Measurements from ENCODE around the gene ZNF337. TPM values are rescaled to one million over a fixed set of nuclear protein-coding genes. Genes with fewer than 3 reads are reported as not detected.

The ZNF337 gene
- total and polyA plus RNA-seq, 2 of the 13 experiments (the other 11 are each of a cell fraction or from before 2014, with no cell fraction given) = 17.0 to 19.6 TPM

DNA sequence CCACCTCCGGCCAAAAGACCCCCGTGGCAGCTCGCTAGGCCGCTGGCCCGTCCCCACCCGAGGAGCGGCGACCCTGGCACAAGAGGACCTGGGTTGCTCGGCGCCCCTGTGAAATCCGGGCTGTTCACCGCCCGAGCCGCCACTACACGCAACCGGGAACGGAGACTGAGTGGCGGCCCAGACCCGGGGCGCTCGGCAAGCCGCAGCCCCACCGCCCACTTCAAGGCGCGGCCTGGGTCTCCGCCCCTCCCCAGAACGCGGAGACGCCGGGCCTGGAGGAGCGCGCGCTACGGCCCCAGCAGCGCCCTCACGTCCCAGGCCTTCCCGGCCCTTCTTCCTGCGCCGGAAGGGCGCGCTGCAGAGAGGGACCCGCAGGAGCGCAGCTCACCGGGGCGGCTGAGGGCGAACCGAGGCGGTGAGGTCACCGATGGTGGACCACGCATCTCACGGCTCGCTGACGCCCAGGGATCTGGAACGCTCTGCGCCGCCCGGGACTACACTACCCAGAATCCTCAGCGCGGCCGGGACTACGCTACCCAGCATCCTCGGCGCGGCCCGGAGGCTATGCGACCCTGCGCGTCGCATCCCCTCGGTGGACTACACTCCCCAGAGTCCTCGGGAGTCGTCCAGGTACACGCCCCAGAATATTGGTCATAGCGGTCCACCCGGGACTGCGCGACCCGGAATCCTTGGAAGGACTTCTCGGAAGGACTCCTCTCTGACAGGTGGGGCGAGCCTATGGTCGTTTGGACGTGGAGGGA, at the start of gene ZNF337 (continued):
- TF ChIP-seq SRSF9 (IDR thresholded peaks at IDR 0.05; ENCODE audit: borderline replicate concordance, insufficient read depth, low read depth, low read length, poor library complexity, severe bottlenecking) (no peak), NKX3-1 (CRISPR knock-in tag; IDR thresholded peaks at IDR 0.05) (peak; percentile 75; the same call in 1 of the 2 replicates), GZF1 (CRISPR knock-in tag; IDR thresholded peaks at IDR 0.05) (peak; percentile 90), FOXM1 (CRISPR knock-in tag; IDR thresholded peaks at IDR 0.05) (no peak; the same call in 1 of the 2 replicates), AGO2 (optimal IDR thresholded peaks at IDR 0.05; ENCODE audit: low read depth, low read length) (peak; percentile 96), HBP1 (CRISPR knock-in tag; IDR thresholded peaks at IDR 0.05; ENCODE audit: low read depth) (peak; percentile 89), ARNT2 (CRISPR knock-in tag; IDR thresholded peaks at IDR 0.05; ENCODE audit: low read depth) (peak; percentile 96), MEF2D (CRISPR knock-in tag; IDR thresholded peaks at IDR 0.05) (peak; percentile 95), ZNF432 (CRISPR knock-in tag; IDR thresholded peaks at IDR 0.05; ENCODE audit: borderline replicate concordance) (no peak), ZNF121 (CRISPR knock-in tag; IDR thresholded peaks at IDR 0.05) (peak; percentile 76), BCLAF1 (IDR thresholded peaks at IDR 0.05) (no peak), ZNF253 (CRISPR knock-in tag; IDR thresholded peaks at IDR 0.05; ENCODE audit: borderline replicate concordance) (peak; percentile 97), SP140L (CRISPR knock-in tag; IDR thresholded peaks at IDR 0.05; ENCODE audit: borderline replicate concordance) (no peak; the same call in 1 of the 2 replicates), JUNB (CRISPR knock-in tag; IDR thresholded peaks at IDR 0.05; ENCODE audit: borderline replicate concordance) (no peak), ZNF225 (CRISPR knock-in tag; IDR thresholded peaks at IDR 0.05) (peak; percentile 99), ZNF431 (CRISPR knock-in tag; IDR thresholded peaks at IDR 0.05; ENCODE audit: borderline replicate concordance, low read depth) (peak; percentile 97)
- TF ChIP-seq, protein P1, sequence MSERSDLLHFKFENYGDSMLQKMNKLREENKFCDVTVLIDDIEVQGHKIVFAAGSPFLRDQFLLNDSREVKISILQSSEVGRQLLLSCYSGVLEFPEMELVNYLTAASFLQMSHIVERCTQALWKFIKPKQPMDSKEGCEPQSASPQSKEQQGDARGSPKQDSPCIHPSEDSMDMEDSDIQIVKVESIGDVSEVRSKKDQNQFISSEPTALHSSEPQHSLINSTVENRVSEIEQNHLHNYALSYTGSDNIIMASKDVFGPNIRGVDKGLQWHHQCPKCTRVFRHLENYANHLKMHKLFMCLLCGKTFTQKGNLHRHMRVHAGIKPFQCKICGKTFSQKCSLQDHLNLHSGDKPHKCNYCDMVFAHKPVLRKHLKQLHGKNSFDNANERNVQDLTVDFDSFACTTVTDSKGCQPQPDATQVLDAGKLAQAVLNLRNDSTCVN (CRISPR knock-in tag; IDR thresholded peaks at IDR 0.05; ENCODE audit: borderline replicate concordance) = peak; percentile 89
- TF ChIP-seq, protein P2, sequence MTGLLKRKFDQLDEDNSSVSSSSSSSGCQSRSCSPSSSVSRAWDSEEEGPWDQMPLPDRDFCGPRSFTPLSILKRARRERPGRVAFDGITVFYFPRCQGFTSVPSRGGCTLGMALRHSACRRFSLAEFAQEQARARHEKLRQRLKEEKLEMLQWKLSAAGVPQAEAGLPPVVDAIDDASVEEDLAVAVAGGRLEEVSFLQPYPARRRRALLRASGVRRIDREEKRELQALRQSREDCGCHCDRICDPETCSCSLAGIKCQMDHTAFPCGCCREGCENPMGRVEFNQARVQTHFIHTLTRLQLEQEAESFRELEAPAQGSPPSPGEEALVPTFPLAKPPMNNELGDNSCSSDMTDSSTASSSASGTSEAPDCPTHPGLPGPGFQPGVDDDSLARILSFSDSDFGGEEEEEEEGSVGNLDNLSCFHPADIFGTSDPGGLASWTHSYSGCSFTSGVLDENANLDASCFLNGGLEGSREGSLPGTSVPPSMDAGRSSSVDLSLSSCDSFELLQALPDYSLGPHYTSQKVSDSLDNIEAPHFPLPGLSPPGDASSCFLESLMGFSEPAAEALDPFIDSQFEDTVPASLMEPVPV (CRISPR knock-in tag; IDR thresholded peaks at IDR 0.05) = peak; percentile 98
- TF ChIP-seq, protein P3, sequence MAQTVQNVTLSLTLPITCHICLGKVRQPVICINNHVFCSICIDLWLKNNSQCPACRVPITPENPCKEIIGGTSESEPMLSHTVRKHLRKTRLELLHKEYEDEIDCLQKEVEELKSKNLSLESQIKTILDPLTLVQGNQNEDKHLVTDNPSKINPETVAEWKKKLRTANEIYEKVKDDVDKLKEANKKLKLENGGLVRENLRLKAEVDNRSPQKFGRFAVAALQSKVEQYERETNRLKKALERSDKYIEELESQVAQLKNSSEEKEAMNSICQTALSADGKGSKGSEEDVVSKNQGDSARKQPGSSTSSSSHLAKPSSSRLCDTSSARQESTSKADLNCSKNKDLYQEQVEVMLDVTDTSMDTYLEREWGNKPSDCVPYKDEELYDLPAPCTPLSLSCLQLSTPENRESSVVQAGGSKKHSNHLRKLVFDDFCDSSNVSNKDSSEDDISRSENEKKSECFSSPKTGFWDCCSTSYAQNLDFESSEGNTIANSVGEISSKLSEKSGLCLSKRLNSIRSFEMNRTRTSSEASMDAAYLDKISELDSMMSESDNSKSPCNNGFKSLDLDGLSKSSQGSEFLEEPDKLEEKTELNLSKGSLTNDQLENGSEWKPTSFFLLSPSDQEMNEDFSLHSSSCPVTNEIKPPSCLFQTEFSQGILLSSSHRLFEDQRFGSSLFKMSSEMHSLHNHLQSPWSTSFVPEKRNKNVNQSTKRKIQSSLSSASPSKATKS (CRISPR knock-in tag; IDR thresholded peaks at IDR 0.05) = peak; percentile 68; the same call in 1 of the 2 replicates
